DOHH2 (cell line): ENCODE results near the gene SCUBE3.

Source experiments
- H3F3A ChIP-seq: fragments of 200-600 bp; sonication (generic), shearing (Covaris generic); 2 replicates; pipeline ENCODE4 v1.6.0; 2016; ENCODE audit warnings: antibody characterized with exemption, mild to moderate bottlenecking; ENCODE audit not compliant: control insufficient read depth, insufficient read depth
- H3K27ac ChIP-seq: fragments of 200-600 bp; sonication (generic); 2 replicates; pipeline ENCODE4 v1.5.1; 2014; ENCODE audit warnings: low read depth, mild to moderate bottlenecking, low read length, moderate library complexity
- H3K27me3 ChIP-seq: fragments of 200-600 bp; sonication (generic); 2 replicates; pipeline ENCODE4 v1.6.1; 2014; ENCODE audit warnings: mild to moderate bottlenecking, low read length, mixed read lengths; ENCODE audit not compliant: control insufficient read depth
- H3K36me3 ChIP-seq: fragments of 200-600 bp; sonication (generic); 2 replicates; pipeline ENCODE4 v1.6.1; 2014; ENCODE audit warnings: mild to moderate bottlenecking, low read length, moderate library complexity, mixed read lengths; ENCODE audit not compliant: control insufficient read depth
- H3K4me1 ChIP-seq: fragments of 200-600 bp; sonication (generic); 2 replicates; pipeline ENCODE4 v1.6.1; 2014; ENCODE audit warnings: mild to moderate bottlenecking, low read length, mixed read lengths; ENCODE audit not compliant: control insufficient read depth
- H3K4me2 ChIP-seq: fragments of 200-600 bp; sonication (generic); 2 replicates; pipeline ENCODE4 v1.6.0; 2014; ENCODE audit warnings: mild to moderate bottlenecking, low read length, moderate library complexity
- H3K4me3 ChIP-seq: fragments of 200-600 bp; sonication (generic); 2 replicates; pipeline ENCODE4 v1.5.1; 2014; ENCODE audit warnings: mild to moderate bottlenecking, low read length, mixed read lengths
- H3K79me2 ChIP-seq: fragments of 200-600 bp; sonication (generic); 2 replicates; pipeline ENCODE4 v1.6.1; 2014; ENCODE audit warnings: mild to moderate bottlenecking, low read length, mixed read lengths; ENCODE audit not compliant: control insufficient read depth
- H3K9me2 ChIP-seq: fragments of 200-600 bp; sonication (generic); replicated peaks from 2 replicates; pipeline ENCODE4 v1.6.1; 2014; ENCODE audit warnings: mild to moderate bottlenecking, low read length, mixed read lengths; ENCODE audit not compliant: control insufficient read depth
- H3K9me3 ChIP-seq: fragments of 200-600 bp; sonication (generic); 2 replicates; pipeline ENCODE4 v1.6.1; 2014; ENCODE audit warnings: antibody characterized with exemption, low read length, mixed read lengths; ENCODE audit not compliant: control insufficient read depth, insufficient read depth
- H4K20me1 ChIP-seq: fragments of 200-600 bp; sonication (generic); 2 replicates; pipeline ENCODE4 v1.6.0; 2014; ENCODE audit warnings: low read depth, mild to moderate bottlenecking, antibody characterized with exemption, low read length, moderate library complexity; ENCODE audit not compliant: control insufficient read depth, insufficient read depth
- CTCF ChIP-seq: fragments of 200-600 bp; sonication (generic); IDR thresholded peaks from one replicate; pipeline ENCODE4 v1.5.1; 2014; ENCODE audit warnings: antibody characterized with exemption, mild to moderate bottlenecking, low read depth, low read length; ENCODE audit not compliant: poor library complexity, severe bottlenecking
- EZH2phosphoT487 ChIP-seq: fragments of 200-600 bp; sonication (generic); IDR thresholded peaks from 2 replicates; pipeline ENCODE4 v1.6.1; 2017; ENCODE audit warnings: borderline replicate concordance, mild to moderate bottlenecking, antibody characterized with exemption, low read length, moderate library complexity, mixed read lengths

Gene SCUBE3

GRCh38 chr6:35300848-35301247, 87.1 kb downstream of the SCUBE3 start:
- H3K9me3 ChIP-seq: no peaks in the 10 kb centered on the region
- peaks cover 63% of the 10 kb centered on the region for H3K79me2 ChIP-seq
- peaks cover 65% of the 10 kb centered on the region for H3K4me1 ChIP-seq
- no peak overlapping the region for H3K27ac ChIP-seq
- H3F3A ChIP-seq: peaks cover 19% of the 10 kb centered on the region
- H3K4me3 ChIP-seq: no peak overlapping the region
- no peaks in the 10 kb centered on the region for H4K20me1 ChIP-seq
- H3K9me2 ChIP-seq: no peaks in the 10 kb centered on the region
- H3K27me3 ChIP-seq: no peaks in the 10 kb centered on the region
- TF ChIP-seq EZH2phosphoT487 (no peak), CTCF (no peak)
- peaks cover 32% of the 10 kb centered on the region for H3K36me3 ChIP-seq
- peak overlapping the region; percentile 95 for H3K4me2 ChIP-seq
